A673 (cell line): ENCODE measurements around the gene SPATA33.

Experiments used
- CTCF ChIP-seq: fragments of 300-800, 200-600 bp; sonication (generic); conservative IDR thresholded peaks from 2 replicates; pipeline ENCODE4 v1.5.1; 2017; ENCODE audit warnings: low read depth, mild to moderate bottlenecking, antibody characterized with exemption, low read length, moderate library complexity, mixed read lengths
- EZH2 ChIP-seq: fragments of 200-600 bp; sonication (generic); IDR thresholded peaks from 2 replicates; pipeline ENCODE4 v1.6.1; 2017; ENCODE audit warnings: borderline replicate concordance, low read depth, mild to moderate bottlenecking, mixed read lengths, antibody characterized with exemption, low read length; ENCODE audit not compliant: poor library complexity, severe bottlenecking

- no peak for TF ChIP-seq CTCF
- TF ChIP-seq EZH2 = no peak
These were observed 18.3 kb upstream of the SPATA33 start for GRCh38 chr16:89639385-89639784.
